Stimulated activated CD8-positive, alpha-beta memory T cell treated with anti-CD3 and anti-CD28 coated beads, Interleukin-12 subunit alpha, Interleukin-12 subunit beta, amount 100 ng/mL, for 24 hours (primary cell): Measurements from ENCODE around the gene PPP1CC.

ENCODE experiments used
- DNase-seq: peaks from one replicate; pipeline ENCODE4 v3.0.0-alpha.2; 2020; ENCODE audit errors: extremely low read depth

The PPP1CC gene

GRCh38 chr12:110687396-110688169 lies 55.1 kb downstream of the PPP1CC start:
- no peak for DNase-seq

GRCh38 chr12:110686294-110686903 lies 56.3 kb downstream of the PPP1CC start:
- no peak for DNase-seq

- DNase-seq: no peak
Measured at GRCh38 chr12:110684312-110684836, 58.3 kb downstream of the PPP1CC start.

- no peak for DNase-seq
Measured at GRCh38 chr12:110683888-110684287, 58.8 kb downstream of the PPP1CC start.

GRCh38 chr12:110680032-110680431 lies 62.7 kb downstream of the PPP1CC start:
- DNase-seq: no peak

- no peak for DNase-seq
Measured at GRCh38 chr12:110679201-110679600, 63.5 kb downstream of the PPP1CC start.

- DNase-seq: no peak
Measured at GRCh38 chr12:110677982-110678381, 64.7 kb downstream of the PPP1CC start.

GRCh38 chr12:110677206-110677911 lies 65.3 kb downstream of the PPP1CC start:
- no peak for DNase-seq

GRCh38 chr12:110676171-110676570 lies 66.5 kb downstream of the PPP1CC start:
- DNase-seq: no peak

- DNase-seq: no peak
Measured at GRCh38 chr12:110670161-110670701, 72.5 kb downstream of the PPP1CC start.
